Caco-2 (cell line): ENCODE data around the gene FRY. TPM values are rescaled to one million over a fixed set of nuclear protein-coding genes. Genes with fewer than 3 reads are reported as not detected.
A peak's percentile ranks its signal among the peaks of the same experiment; 100 is the strongest.

Experiments
- BruUV-seq: library from RNA; stranded (reverse); fragments of 400-500 nt; replicated peaks from 2 replicates; lab custom pipeline; 2021; lab: Mats Ljungman, UMichigan
- CTCF ChIA-PET: fragments of 300-600 bp; sonication (Branson Sonifier 250); formaldehyde crosslinking; loops from one replicate; lab custom pipeline; 2022; ENCODE audit warnings: antibody characterized with exemption; lab: Charles Lee
- POLR2A ChIA-PET: fragments of 300-600 bp; sonication (Branson Sonifier 250); formaldehyde crosslinking; loops from one replicate; lab custom pipeline; 2022; ENCODE audit warnings: antibody characterized with exemption; lab: Charles Lee
- DNase-seq, 2 experiments: peaks; one replicate each; pipeline versions ENCODE4 v3.0.0 to v3.0.0-alpha.2; 2020 to 2022
- H3K27me3 ChIP-seq: replicated peaks from 2 replicates; pipeline ENCODE4 v1.6.0; 2011; ENCODE audit warnings: low read length; ENCODE audit not compliant: control insufficient read depth, insufficient read depth
- H3K36me3 ChIP-seq: 2 replicates; pipeline ENCODE4 v1.5.1; 2011; ENCODE audit warnings: low read length; ENCODE audit not compliant: control insufficient read depth, insufficient read depth
- H3K4me1 ChIP-seq: fragments of 250-450 bp; sonication (Bioruptor Pico); 2 replicates; pipeline ENCODE4 v1.5.1; 2020; ENCODE audit warnings: mild to moderate bottlenecking
- H3K4me3 ChIP-seq: 2 replicates; pipeline ENCODE4 v1.5.1; 2011; ENCODE audit warnings: low read depth, mild to moderate bottlenecking, control low read depth, low read length
- H3K9me3 ChIP-seq: fragments of 250-450 bp; sonication (Bioruptor Pico); 2 replicates; pipeline ENCODE4 v1.5.1; 2020; ENCODE audit warnings: mild to moderate bottlenecking, moderate library complexity
- H3K27ac Mint-ChIP-seq: one replicate; pipeline ENCODE4 v1.8.0; 2022; ENCODE audit warnings: mixed read lengths; ENCODE audit not compliant: unreplicated experiment
- H3K27me3 Mint-ChIP-seq: one replicate; pipeline ENCODE4 v1.8.0; 2022; ENCODE audit warnings: mixed read lengths; ENCODE audit not compliant: insufficient read depth, unreplicated experiment
- H3K36me3 Mint-ChIP-seq: one replicate; pipeline ENCODE4 v1.8.0; 2022; ENCODE audit warnings: mild to moderate bottlenecking, mixed read lengths; ENCODE audit not compliant: insufficient read depth, unreplicated experiment
- H3K4me1 Mint-ChIP-seq: one replicate; pipeline ENCODE4 v1.8.0; 2022; ENCODE audit warnings: low read depth, mixed read lengths; ENCODE audit not compliant: unreplicated experiment
- H3K4me3 Mint-ChIP-seq: one replicate; pipeline ENCODE4 v1.8.0; 2022; ENCODE audit warnings: mild to moderate bottlenecking, moderate library complexity, mixed read lengths; ENCODE audit not compliant: unreplicated experiment
- H3K9me3 Mint-ChIP-seq: one replicate; pipeline ENCODE4 v1.8.0; 2022; ENCODE audit warnings: mixed read lengths; ENCODE audit not compliant: unreplicated experiment
- CTCF ChIP-seq, 2 experiments: fragments of 200-600 bp in 1 of 2; IDR thresholded peaks; 1 replicate in 1 of 2; 2 replicates in 1 of 2; pipeline versions ENCODE4 v1.5.1 to v1.8.0; 2011 to 2022; ENCODE audit warnings: antibody characterized with exemption in 1 of 2, control low read depth in 1 of 2, inconsistent platforms in 1 of 2, low read depth in 1 of 2, low read length in 1 of 2, mild to moderate bottlenecking in 1 of 2, moderate library complexity in 1 of 2; ENCODE audit not compliant: insufficient read depth in 1 of 2, severe bottlenecking in 1 of 2, unreplicated experiment in 1 of 2
- intact Hi-C: fragments of 100-400 bp; cut with micrococcal nuclease; formaldehyde crosslinking; loops from one replicate; pipeline ENCODE4 v1.10.0; 2022; ENCODE audit not compliant: unreplicated experiment
- total RNA-seq: library from RNA; stranded (reverse); gene quantifications from 2 replicates; pipeline ENCODE4 v1.2.3, GENCODE V29; 2022

FRY gene
- total RNA-seq, 1 experiment from 2014 or later, result 118 TPM

GRCh38 chr13:32159137-32159869, 127.7 kb downstream of the FRY start:
- Mint-ChIP-seq H3K4me3 (no peak overlapping the region), H3K27ac (no peak overlapping the region), H3K4me1 (peaks cover under 1% of the 10 kb centered on the region), H3K9me3 (no peaks in the 10 kb centered on the region), H3K36me3 (peaks cover 13% of the 10 kb centered on the region), H3K27me3 (no peaks in the 10 kb centered on the region)
- H3K4me3 ChIP-seq, result no peak overlapping the region
- TF ChIP-seq CTCF (IDR thresholded peaks at IDR 0.05; ENCODE audit: insufficient read depth in 1 of 2, low read depth in 1 of 2, low read length in 1 of 2, severe bottlenecking in 1 of 2, unreplicated experiment in 1 of 2), result no peak
- DNase-seq, result no peak
- H3K27me3 ChIP-seq, result no peaks in the 10 kb centered on the region
- POLR2A ChIA-PET, result interaction anchor here (1.4 kb wide), 1 partner anchor 156 kb away, joined by 3 read pairs; the partner anchor contains the start of genes BRCA2 and ZAR1L
- CTCF ChIA-PET, result no interaction called here
- no TSS peak for BruUV-seq
- no peaks in the 10 kb centered on the region for H3K9me3 ChIP-seq
- no peaks in the 10 kb centered on the region for H3K36me3 ChIP-seq
- intact Hi-C loops, result no loop called here
- H3K4me1 ChIP-seq, result peaks cover 5% of the 10 kb centered on the region

- no peaks in the 10 kb centered on the region for H3K27me3 Mint-ChIP-seq
- peaks cover 13% of the 10 kb centered on the region for H3K36me3 Mint-ChIP-seq
- Histone ChIP-seq H3K36me3 (no peaks in the 10 kb centered on the region; the same call in 1 of the 2 replicates), H3K9me3 (no peaks in the 10 kb centered on the region), H3K27me3 (no peaks in the 10 kb centered on the region), H3K4me1 (peaks cover 32% of the 10 kb centered on the region), H3K4me3 (no peak overlapping the region)
- DNase-seq, result no peak
- H3K4me1 Mint-ChIP-seq, result peaks cover 25% of the 10 kb centered on the region
- CTCF ChIA-PET, result no interaction called here
- intact Hi-C loops, result no loop called here
- H3K4me3 Mint-ChIP-seq, result no peak overlapping the region
- no peaks in the 10 kb centered on the region for H3K9me3 Mint-ChIP-seq
- no peak for TF ChIP-seq CTCF (IDR thresholded peaks at IDR 0.05; ENCODE audit: insufficient read depth in 1 of 2, low read depth in 1 of 2, low read length in 1 of 2, severe bottlenecking in 1 of 2, unreplicated experiment in 1 of 2)
- POLR2A ChIA-PET, result no interaction called here
- BruUV-seq, result no TSS peak
- H3K27ac Mint-ChIP-seq, result peak overlapping the region; percentile 8
These were observed 130.9 kb downstream of the FRY start for GRCh38 chr13:32162395-32163005.

- H3K36me3 ChIP-seq, result no peaks in the 10 kb centered on the region; the same call in 1 of the 2 replicates
- H3K4me1 ChIP-seq, result peaks cover 52% of the 10 kb centered on the region
- TF ChIP-seq CTCF (IDR thresholded peaks at IDR 0.05; ENCODE audit: insufficient read depth in 1 of 2, low read depth in 1 of 2, low read length in 1 of 2, severe bottlenecking in 1 of 2, unreplicated experiment in 1 of 2), result peak; percentile 73 to 77
- no peaks in the 10 kb centered on the region for H3K9me3 Mint-ChIP-seq
- ChIA-PET POLR2A (interaction anchor here (1.1 kb wide), 1 partner anchor 77 kb away, joined by 3 read pairs; no protein-coding TSS in a partner anchor), CTCF (interaction anchor here (0.6 to 2.5 kb wide), 15 partner anchors 12 to 255 kb away, joined by 3 to 15 read pairs (median 4); partner anchors contain the start of genes BRCA2 and ZAR1L)
- H3K27me3 ChIP-seq, result no peaks in the 10 kb centered on the region
- intact Hi-C loops, result loop anchor here (1.0 to 5.0 kb wide), 3 partner anchors 22 to 146 kb away; no protein-coding TSS in a partner anchor
- H3K36me3 Mint-ChIP-seq, result peaks cover 19% of the 10 kb centered on the region
- H3K4me3 Mint-ChIP-seq, result no peak overlapping the region
- no peak overlapping the region for H3K4me3 ChIP-seq
- BruUV-seq, result no TSS peak
- no peaks in the 10 kb centered on the region for H3K9me3 ChIP-seq
- H3K4me1 Mint-ChIP-seq, result peaks cover 46% of the 10 kb centered on the region
- H3K27ac Mint-ChIP-seq, result peak overlapping the region; percentile 82
- H3K27me3 Mint-ChIP-seq, result no peaks in the 10 kb centered on the region
- DNase-seq, result peak; percentile 76 to 81
These were observed 133.2 kb downstream of the FRY start for GRCh38 chr13:32164622-32165268.
